Activated T-helper 1 cell treated with anti-CD3 and anti-CD28 coated beads, Interleukin-2, amount 50 U/mL, for 16 hours (primary cell): ENCODE measurements around the gene DGKG.

Source experiments
- DNase-seq, 2 donors: peaks; one replicate each; pipeline ENCODE4 v3.0.0-alpha.2; 2020; ENCODE audit warnings: low read depth in 1 of 2, low spot score in 1 of 2

DGKG gene

DNA sequence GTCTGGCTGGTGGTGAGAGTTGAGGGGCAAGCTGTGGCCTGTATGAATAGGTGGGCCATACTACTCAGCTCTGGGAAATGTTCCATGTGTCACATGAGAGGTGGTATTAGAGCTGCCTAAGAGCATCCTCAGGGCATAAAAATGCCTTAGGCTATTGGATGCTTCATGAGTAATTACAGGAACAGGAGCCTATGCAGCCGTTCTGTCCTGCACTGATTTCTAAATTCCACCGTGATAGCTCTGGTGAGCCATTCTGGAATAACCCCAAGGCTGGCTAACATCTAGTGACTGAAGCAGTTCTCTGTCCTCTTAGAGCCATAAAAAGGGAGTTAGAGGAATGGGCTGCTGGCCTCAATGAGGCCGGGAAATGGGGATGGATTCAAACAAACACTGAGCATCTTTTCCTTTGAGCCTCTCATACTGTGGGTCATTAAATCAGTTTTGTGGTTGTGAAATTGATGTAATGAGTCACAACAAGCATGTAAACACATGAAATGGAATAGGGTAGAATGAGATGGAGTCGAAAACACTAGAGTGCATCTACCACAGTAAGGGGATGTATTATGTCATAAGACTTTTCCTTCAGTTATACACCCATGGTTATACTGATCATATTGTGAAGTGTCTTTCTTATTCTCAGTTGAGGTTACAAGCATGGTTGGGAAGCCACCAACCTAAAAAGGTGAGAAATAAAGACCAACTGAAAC, 41.0 kb downstream of the DGKG start:
- no peak for DNase-seq

DNA sequence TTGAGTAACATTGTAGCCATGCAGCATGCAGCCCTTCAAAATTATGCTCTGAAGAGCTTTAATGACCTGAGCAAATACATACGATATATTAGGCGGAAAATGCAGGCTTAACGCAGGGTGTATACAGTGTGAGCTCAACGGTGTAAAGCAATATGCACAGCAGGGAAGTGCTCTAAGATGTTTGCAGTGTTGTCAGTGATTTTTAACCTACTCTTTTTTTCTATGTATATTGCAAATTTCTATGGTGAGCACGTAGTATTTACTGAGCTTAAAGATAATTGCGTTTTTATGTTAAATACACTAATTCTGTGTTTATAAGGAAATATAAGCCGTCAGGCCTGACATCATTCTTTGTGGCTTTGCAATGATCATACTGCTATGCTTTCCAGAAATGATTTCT, 42.1 kb downstream of the DGKG start:
- DNase-seq: no peak

DNA sequence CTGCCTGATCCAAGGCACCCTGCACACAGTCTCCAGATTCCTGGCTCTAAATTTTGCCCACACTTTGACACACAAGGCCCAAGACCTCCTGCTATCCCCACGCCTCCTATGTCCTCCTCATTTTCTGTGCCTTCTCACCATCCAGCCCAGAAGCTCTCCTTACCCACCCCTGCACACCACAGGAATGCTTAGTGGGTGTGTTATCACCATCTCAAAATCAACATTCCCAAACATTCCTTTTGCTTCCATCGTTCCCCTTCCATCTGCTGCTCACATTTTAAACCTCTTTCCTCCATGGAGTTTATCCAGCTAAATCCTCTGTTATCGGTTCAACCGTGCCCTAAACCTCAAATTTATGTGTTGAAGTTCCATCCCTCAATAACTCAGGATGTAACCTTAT, 43.9 kb downstream of the DGKG start:
- DNase-seq: no peak

DNA sequence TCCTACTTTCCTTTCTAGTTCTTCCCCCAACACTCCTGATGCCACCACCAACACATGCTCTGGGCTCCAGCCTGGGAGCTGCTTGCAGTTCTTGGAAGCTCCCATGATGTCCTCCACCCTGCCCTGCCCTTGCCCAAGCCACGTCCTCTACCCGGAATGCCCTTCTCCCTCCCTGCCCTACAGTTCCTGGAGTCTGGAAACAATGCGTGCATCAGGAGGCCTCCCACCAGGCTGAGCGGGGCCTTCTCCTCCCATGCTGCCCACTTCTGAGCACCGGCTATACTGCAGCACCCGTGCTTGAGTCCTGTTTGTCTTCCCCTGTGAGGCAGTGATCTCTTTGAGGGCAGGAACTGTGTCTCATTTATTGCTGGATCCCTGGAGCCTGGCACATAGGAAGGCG, 44.6 kb downstream of the DGKG start:
- DNase-seq: no peak

DNA sequence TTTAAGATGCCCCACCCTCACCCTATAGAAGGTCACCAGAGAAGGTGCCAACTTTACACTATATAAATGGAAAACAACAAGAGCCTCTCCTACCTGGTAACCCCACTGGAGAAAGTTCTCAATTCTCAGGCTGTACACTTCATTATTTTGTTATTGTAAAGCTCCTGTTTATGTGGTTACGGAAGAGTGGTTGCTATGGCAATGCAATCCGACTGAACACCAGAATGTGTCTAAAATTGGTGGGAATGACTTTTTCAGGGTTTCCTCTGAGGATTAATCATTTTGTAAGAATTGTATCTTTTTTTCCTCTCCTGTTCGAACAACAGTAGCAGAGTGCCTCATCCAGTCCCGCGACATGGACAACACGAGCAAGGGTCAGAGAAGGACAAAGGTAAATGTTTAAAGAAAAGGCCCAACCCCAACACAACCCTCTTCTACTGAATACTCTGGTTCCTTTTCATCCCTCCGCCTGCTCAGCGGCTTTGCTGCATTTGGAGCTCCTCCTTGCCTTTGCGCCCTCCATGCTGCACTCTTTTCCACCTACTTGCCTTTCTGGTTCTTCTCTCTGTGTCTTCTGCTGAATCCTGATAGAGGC, 45.3 kb downstream of the DGKG start:
- no peak for DNase-seq

DNA sequence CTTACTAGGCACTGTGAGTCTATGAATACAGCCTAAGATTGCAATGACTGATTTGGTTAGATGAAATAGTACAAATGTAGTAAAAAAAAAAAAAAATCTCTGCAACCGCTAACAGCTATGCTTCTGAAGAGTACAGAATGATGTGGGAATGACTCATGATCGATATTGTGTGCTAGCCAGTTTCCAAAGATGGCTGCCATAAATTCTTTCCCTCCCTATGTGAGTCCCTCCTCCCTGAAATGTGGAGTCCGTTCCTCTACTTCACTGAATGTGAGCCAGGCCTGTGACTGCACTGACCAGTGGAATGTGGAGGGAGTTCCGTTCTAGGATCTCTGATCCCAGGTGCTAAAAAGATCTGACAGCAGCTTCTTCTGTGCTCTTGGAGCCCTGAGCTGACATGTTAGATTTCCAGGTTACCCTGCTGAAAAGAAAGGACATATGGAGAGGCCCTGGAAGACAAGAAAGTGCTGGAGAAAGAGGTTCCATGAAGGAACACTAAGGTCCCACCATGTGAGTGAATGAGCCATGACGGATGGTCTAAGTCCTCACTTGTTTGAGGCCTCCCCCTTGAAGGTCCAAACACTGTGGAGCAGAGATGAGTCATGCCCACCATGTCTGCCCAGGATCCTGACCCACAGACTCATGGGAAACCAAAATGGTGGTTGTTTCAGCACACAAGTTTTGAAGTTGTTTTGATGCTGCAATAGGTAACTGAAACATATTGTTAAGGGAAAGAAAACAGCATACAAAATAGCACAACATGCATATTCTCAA, 46.3 kb downstream of the DGKG start:
- DNase-seq: no peak

DNA sequence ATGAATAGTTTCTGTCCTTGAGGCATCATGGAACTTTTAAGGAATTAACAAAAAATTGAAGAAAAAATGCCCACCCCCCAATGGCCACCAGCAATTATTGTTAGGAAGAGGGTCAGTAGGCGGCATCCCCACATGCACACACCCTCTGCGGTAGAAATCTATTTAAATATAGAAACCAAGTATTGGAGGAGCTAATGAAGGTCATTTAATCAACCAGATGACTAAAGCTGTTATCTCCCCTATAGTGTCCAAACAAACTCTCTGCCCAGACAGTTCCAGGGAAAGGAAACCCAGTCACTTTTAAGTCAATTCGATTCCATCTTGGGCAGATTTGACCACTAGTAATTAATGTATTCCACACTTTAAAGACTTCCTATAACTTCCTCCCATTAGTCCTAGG, 47.1 kb downstream of the DGKG start:
- DNase-seq: no peak

DNA sequence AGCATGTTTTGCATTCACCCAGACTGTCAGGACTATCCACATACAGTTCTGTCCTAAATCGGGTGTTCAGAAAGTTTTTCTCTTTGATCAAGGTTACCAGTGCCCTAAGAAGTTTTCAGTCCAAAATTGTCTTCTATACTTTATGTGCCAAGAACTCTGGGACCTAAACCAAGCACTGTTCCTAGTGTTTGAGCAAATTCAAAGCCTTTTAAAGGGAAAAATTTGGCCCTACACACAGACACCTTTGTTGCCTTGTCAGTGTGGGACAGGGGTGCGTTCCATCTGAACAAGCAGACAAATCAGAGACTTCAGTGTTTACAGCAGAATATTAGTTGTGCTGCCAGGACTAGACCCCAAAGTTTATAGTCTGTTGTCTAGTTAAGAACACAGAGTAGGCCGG, 50.6 kb downstream of the DGKG start:
- no peak for DNase-seq

DNA sequence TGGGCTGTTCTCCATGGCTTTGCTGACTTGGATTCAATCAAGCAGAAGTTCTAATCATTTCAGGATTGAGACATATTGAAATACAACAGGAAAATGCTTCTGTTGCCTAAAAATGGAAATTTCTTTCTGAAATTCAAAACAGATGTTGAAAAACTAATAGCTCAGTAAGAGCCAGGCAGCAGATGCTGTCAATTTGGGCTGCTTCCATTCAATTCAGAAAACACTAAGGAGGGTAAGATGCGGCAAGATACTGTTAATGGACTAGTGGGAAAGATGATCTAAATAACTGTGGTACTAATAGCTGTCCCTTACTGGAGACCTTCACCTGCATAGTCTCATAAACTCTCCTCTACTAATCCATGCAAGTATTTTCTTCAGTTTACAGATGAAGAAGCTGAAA, 53.5 kb downstream of the DGKG start:
- DNase-seq: no peak

DNA sequence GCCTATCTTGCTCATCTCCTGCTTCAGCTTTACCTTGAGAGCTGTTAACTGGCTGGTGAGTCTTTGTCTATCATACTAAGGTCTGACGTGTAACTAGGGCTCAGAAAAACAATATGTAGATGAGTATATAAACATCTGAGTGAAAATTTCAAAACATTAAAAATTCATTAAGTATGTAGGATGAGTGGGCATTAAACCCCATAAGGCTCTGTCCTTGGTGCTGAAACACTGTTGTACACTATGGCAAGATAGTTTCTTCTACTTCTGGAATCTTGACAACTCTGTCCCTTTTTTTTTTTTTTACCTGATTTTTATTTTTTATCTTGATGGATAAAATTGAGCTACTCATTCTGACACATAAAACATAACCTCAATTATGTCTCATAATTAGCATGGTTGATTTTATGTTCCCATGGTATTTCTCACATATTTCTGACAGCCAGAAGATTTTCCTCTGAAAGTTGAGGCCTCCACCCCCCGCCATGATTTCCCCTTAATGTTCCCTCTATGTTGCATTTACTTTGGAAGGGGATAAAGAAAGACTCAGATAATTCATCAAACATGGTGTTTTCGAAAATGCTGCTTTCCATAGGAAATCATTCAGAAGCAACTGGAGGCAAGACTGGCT, 54.3 kb downstream of the DGKG start:
- DNase-seq: no peak

DNA sequence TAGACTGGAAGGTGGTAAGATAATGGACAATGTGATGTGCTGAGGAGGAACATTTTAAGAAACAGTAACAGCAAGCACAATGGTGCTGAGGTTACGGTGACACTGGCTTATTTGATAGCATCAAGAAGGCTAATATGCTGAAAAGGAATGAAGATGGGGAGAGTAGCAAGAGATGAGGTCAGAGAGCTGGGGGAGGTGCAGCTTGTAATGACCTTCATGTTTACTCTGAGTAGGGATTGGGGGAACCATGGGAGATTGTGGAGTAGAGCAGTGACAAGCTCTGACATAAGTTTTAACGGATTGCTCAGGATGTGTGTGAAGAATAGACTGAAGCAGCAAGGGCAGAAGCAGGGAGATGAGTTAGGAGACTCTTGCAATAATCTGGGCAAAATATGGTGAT, 56.7 kb downstream of the DGKG start:
- DNase-seq: no peak

DNA sequence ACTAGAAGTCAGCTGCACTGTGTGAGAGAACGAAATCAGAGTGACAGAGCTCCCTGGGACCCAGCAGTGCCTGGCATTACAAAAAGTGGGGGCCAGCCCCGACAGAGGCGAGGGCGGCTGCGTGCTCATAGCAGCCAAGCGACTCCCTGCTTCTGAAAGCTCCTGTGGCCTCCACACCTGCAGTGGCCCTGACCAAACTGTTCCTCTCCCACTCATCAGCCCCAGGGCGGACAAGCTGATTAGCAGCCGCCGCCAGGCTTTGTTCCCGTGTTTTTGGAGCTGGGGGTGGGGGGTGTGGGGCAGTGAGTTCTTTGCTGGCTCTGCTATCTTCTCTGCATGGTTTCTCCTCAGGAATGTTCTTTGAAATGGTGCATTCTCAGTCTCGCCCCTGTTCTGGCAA, 58.1 kb downstream of the DGKG start:
- no peak for DNase-seq

DNA sequence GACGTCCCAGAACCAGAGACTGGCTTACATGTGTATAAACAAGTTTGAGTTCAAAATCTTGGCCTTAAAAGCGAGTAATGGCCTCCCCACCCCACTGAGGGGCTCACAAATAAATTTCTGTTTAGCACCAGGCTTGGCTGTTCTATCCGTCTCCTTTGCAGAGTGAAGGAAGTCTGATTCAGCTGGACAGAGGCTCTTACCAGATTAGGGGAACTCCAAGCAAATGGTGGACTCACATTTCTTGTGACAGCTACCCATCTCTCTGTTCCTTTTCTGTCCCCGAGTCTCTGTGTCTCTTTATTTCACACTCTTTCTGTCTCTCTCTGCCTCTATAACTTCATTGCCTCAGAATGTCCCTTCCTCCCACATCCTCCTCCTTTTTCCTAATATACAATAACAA, 62.7 kb downstream of the DGKG start:
- no peak for DNase-seq

DNA sequence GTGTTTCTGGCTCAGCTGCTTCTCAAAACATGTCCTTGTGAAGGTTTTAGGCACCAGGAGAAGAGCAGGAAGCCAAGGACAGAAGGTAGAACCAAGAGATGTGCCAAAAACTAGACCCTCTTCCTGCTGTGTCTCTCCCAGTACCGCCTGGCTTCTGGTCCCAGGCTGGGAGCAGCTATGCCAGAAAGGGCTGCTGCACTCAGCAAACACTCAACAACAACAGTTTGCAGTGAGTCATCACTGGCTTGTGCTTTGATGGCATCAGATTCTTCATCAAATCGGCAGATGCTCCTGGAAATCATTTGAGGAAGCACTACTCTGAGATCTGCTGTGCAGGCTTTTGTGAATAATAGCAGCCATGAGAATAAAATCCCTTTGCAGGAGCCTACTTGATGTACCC, 63.2 kb downstream of the DGKG start:
- DNase-seq: no peak

DNA sequence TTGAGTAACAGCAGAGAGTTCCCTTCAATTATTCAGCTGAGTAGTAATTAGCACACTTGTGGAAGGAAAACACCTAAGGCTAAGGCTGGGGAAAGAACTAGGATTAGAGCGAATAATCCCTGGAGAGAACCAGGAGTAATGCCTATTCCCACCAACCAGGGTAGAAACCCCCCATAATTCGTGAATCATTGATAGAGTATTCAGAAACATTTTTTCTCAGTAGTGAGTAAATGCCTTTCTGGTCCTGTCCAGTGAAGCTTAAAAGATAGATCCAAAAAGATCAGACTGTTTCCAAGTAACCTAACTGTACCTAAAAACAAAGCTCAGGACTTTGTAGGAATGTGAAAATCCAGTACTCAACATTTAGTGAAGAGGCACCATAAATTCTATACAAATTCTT, 71.2 kb downstream of the DGKG start:
- no peak for DNase-seq

DNA sequence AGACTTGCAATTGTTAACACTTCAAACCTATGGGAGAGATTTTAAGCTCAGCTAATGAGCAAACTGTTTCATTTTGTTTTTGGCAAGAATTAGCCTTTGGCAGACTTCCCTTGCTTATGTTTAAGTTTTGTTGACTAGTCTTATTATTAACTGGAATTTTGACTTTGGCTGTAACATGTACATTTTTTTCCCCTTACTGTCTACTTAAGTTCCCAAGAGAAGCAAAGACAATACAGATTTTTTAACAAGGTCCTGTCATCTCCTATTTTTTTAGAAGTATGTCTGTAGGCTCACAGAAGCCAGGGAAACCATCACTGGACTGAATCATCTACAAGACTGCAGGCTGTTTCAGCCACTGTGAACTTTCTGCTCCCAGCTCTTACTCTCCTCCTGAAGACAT, 74.3 kb downstream of the DGKG start:
- DNase-seq: no peak

DNA sequence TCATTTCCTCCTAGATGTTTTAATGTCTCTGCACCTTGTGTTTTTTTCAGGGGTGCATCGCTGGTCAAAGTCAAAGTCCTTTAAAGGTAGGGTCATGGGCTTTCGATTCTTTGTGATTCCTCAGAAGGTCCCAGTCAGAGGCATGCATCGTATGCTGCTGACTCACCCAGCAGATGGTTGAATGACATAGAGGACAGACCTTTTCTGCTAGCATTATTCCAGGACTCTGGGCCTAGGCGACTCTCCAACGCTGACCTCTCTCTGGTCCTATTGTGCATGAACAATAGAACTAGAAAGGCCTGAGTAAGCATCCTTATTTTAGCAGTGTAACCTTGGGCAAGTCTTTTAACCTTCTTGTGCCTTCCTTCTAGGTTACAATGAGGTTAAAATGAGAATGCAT, 75.9 kb downstream of the DGKG start:
- DNase-seq: no peak

DNA sequence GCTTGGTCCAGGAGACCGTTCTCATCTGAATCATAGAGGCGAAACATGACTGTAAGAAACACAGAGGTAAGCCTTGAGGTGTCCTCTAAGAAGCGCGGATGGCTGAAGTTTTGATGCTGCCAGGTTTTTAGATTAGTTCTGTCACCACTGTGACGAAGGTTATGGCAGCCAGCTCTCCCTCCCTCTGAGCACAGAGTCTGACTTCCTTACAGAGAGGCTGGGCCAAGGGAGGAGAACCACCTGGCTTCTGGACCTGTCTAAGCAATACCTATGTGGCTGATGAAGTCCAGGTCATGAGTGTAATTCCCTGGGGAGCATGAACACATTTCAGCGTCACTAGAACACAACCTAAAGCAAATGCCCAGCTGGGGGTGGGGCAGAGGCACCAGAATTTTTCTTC, 77.4 kb downstream of the DGKG start:
- no peak for DNase-seq

DNA sequence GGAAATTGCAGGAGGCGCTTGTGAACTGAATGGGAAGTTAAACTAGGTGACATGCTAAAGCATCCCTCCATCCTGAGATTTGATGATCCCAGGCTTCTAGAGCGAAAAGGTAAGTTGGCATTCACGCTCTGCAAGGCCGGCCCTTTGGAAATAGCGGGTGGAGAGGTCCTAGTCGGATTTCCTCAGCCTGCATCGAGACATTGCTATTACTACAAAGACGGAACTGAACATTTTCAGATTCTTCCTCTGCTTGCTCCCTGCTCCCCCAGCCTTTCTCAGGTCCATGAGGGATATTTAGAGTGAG, 77.7 kb downstream of the DGKG start:
- DNase-seq: no peak

DNA sequence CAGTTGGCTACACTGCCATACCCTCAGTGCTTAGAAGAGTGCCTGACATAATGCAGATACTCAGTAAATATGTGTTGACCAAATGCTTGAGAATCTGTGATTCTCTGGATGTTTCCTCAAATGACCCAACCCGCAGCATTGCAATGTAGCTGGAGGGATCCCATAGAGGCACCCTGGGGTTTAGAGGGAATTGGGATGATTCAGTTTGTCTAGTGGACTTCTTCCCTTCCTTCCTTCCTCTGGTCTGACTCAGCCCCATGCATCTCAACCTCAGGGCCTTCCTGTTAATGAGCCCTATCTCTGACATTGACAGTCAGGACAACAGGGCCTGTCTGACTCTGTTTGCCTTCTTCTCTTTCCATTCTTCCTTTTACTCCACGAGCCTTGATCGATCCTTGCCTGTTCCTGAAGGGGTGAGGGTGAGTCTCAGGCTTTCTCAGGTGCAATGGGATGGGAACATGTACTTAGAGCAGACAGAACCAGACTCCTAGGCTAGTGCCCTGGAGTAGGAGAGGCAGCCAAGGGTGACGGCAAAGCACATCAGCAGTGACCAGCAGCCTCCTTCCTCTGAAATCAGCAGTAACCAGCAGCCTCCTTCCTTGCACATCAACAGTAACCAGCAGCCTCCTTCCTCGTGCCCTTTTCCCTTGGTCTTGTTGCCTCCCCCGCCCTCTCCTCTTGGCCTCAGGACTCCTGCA, 78.2 kb downstream of the DGKG start:
- no peak for DNase-seq

DNA sequence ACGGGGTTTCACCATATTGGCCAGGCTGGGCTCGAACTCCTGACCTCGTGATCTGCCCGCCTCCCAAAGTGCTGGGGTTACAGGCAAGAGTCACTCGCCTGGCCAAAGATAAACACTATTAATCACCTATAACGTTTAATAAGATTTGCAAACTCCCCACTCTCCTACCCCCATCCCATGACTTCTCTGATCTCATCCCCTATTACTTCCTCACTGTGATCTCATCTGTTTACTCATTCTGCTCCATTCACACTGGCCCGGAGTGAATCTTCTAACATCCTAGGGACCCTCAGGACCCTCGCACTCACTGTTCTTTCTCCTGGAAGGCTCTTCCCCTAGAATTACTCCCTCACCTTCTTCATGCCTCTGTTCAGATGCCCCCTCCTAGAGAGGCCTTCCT, 78.9 kb downstream of the DGKG start:
- DNase-seq: no peak

DNA sequence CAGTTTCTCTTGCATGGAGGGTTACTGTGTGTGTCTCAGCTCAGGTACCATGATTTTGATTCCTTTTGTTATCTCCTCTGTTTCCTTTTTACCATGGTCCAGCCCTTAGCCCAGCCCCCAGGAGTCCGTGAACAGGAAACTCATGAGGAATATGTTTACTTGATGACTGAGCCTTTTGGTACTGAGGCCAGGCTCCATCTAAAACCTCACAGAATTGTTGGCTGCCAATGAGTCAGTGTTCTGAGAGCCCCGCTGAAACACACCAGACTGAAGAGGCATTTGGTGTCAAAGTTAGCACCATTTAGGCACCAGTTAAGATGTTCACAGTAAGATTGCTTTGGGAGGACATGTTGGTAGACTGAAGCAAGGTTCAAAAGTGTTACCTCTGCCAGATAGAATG, 80.9 kb downstream of the DGKG start:
- DNase-seq: no peak
